H1 (cell line): ENCODE results near the gene ADAMTS17. TPM values are rescaled to one million over a fixed set of nuclear protein-coding genes. Genes with fewer than 3 reads are reported as not detected.

Experiments
- CHD1 ChIP-seq: IDR thresholded peaks from 2 replicates; pipeline ENCODE4 v1.6.1; 2012; ENCODE audit warnings: low read depth, low read length, improper control_type of control experiment
- EP300 ChIP-seq, 2 experiments: IDR thresholded peaks; 1 replicate in 1 of 2; 2 replicates in 1 of 2; pipeline ENCODE4 v1.6.1; 2011 to 2012; ENCODE audit warnings: low read depth in 2 of 2, low read length in 2 of 2, mild to moderate bottlenecking in 2 of 2, borderline replicate concordance in 1 of 2, inconsistent platforms in 1 of 2, moderate library complexity in 1 of 2
- GABPA ChIP-seq: IDR thresholded peaks from 2 replicates; pipeline ENCODE4 v1.6.1; 2011; ENCODE audit warnings: mild to moderate bottlenecking, low read length, moderate library complexity, borderline replicate concordance; ENCODE audit not compliant: insufficient read depth
- KDM1A ChIP-seq: fragments of 200-600, 300-600 bp; sonication (generic); IDR thresholded peaks from 2 replicates; pipeline ENCODE4 v1.7.1; 2016; ENCODE audit warnings: mild to moderate bottlenecking, low read length, borderline replicate concordance
- MAFK ChIP-seq: IDR thresholded peaks from 2 replicates; pipeline ENCODE4 v1.6.1; 2012; ENCODE audit warnings: low read depth, mild to moderate bottlenecking, improper control_type of control experiment, low read length
- POLR2A ChIP-seq, 2 experiments: IDR thresholded peaks; 1 replicate in 1 of 2; 2 replicates in 1 of 2; pipeline ENCODE4 v1.6.1; 2011; ENCODE audit warnings: low read depth in 2 of 2, low read length in 2 of 2, mild to moderate bottlenecking in 2 of 2; ENCODE audit errors: control extremely low read depth in 1 of 2
- SUZ12 ChIP-seq: fragments of 200-600 bp; sonication (generic); IDR thresholded peaks from 2 replicates; pipeline ENCODE4 v1.6.1; 2012; ENCODE audit warnings: mild to moderate bottlenecking, inconsistent platforms, low read length, moderate library complexity, mixed read lengths
- YY1 ChIP-seq: IDR thresholded peaks from 2 replicates; pipeline ENCODE4 v1.6.1; 2011; ENCODE audit warnings: low read depth, mild to moderate bottlenecking, low read length
- polyA plus RNA-seq, 7 experiments: library from polyadenylated mRNA; depleted of rRNA in 3 of 7; stranded (reverse) in 5 of 7; unstranded in 2 of 7; fragments of >200 nt in 5 of 7; fragments of 200-250 nt in 2 of 7; gene quantifications; 1 replicate in 5 of 7; 2 replicates in 1 of 7; 4 replicates in 1 of 7; pipeline versions ENCODE4 v1.2.1 to v1.2.3, GENCODE V29; 2011 to 2013; ENCODE audit warnings: missing spikeins in 2 of 7, mixed read lengths in 2 of 7
- total RNA-seq: library from RNA; stranded (reverse); fragmentation: NEBNext Ultra II Directional; extraction: Animal tissue kit (Norgen Biotek cat#: 25700); gene quantifications from 2 replicates; pipeline ENCODE4 v1.2.1, GENCODE V29; 2021
- TF ChIP-seq, protein P1 (sequence below): fragments of 300-600 bp; sonication (generic); IDR thresholded peaks from 2 replicates; pipeline ENCODE4 v1.7.1; 2012; ENCODE audit warnings: low read length, moderate library complexity, mild to moderate bottlenecking, inconsistent platforms; ENCODE audit not compliant: insufficient replicate concordance

The ADAMTS17 gene
- total and polyA plus RNA-seq, 2 of the 8 experiments (the other 6 are each of a cell fraction or from before 2014, with no cell fraction given), result 0.51 to 1.7 TPM

DNA sequence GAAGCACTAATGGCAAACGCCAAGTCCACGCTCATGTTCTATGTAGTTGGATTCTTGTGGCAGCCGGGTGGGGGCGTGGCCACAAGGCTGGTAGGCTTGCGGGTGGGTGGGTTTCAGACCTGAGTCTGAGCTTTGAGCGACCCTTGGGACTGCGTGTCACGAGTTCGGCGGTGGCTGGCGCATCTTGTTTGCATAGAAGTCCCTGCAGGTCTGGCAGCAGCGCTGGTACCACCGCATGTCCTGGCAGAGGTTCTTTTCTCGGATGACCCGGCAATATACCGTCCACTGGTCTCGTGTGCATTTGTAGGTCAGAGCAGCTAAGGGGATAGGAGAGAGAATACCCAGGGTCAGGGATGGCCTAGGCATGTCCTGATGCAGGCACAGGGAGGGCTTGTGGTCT is 367.5 kb downstream of the ADAMTS17 start (continued):
- TF ChIP-seq, protein P1, sequence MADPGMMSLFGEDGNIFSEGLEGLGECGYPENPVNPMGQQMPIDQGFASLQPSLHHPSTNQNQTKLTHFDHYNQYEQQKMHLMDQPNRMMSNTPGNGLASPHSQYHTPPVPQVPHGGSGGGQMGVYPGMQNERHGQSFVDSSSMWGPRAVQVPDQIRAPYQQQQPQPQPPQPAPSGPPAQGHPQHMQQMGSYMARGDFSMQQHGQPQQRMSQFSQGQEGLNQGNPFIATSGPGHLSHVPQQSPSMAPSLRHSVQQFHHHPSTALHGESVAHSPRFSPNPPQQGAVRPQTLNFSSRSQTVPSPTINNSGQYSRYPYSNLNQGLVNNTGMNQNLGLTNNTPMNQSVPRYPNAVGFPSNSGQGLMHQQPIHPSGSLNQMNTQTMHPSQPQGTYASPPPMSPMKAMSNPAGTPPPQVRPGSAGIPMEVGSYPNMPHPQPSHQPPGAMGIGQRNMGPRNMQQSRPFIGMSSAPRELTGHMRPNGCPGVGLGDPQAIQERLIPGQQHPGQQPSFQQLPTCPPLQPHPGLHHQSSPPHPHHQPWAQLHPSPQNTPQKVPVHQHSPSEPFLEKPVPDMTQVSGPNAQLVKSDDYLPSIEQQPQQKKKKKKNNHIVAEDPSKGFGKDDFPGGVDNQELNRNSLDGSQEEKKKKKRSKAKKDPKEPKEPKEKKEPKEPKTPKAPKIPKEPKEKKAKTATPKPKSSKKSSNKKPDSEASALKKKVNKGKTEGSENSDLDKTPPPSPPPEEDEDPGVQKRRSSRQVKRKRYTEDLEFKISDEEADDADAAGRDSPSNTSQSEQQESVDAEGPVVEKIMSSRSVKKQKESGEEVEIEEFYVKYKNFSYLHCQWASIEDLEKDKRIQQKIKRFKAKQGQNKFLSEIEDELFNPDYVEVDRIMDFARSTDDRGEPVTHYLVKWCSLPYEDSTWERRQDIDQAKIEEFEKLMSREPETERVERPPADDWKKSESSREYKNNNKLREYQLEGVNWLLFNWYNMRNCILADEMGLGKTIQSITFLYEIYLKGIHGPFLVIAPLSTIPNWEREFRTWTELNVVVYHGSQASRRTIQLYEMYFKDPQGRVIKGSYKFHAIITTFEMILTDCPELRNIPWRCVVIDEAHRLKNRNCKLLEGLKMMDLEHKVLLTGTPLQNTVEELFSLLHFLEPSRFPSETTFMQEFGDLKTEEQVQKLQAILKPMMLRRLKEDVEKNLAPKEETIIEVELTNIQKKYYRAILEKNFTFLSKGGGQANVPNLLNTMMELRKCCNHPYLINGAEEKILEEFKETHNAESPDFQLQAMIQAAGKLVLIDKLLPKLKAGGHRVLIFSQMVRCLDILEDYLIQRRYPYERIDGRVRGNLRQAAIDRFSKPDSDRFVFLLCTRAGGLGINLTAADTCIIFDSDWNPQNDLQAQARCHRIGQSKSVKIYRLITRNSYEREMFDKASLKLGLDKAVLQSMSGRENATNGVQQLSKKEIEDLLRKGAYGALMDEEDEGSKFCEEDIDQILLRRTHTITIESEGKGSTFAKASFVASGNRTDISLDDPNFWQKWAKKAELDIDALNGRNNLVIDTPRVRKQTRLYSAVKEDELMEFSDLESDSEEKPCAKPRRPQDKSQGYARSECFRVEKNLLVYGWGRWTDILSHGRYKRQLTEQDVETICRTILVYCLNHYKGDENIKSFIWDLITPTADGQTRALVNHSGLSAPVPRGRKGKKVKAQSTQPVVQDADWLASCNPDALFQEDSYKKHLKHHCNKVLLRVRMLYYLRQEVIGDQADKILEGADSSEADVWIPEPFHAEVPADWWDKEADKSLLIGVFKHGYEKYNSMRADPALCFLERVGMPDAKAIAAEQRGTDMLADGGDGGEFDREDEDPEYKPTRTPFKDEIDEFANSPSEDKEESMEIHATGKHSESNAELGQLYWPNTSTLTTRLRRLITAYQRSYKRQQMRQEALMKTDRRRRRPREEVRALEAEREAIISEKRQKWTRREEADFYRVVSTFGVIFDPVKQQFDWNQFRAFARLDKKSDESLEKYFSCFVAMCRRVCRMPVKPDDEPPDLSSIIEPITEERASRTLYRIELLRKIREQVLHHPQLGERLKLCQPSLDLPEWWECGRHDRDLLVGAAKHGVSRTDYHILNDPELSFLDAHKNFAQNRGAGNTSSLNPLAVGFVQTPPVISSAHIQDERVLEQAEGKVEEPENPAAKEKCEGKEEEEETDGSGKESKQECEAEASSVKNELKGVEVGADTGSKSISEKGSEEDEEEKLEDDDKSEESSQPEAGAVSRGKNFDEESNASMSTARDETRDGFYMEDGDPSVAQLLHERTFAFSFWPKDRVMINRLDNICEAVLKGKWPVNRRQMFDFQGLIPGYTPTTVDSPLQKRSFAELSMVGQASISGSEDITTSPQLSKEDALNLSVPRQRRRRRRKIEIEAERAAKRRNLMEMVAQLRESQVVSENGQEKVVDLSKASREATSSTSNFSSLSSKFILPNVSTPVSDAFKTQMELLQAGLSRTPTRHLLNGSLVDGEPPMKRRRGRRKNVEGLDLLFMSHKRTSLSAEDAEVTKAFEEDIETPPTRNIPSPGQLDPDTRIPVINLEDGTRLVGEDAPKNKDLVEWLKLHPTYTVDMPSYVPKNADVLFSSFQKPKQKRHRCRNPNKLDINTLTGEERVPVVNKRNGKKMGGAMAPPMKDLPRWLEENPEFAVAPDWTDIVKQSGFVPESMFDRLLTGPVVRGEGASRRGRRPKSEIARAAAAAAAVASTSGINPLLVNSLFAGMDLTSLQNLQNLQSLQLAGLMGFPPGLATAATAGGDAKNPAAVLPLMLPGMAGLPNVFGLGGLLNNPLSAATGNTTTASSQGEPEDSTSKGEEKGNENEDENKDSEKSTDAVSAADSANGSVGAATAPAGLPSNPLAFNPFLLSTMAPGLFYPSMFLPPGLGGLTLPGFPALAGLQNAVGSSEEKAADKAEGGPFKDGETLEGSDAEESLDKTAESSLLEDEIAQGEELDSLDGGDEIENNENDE, result no peak
- TF ChIP-seq SUZ12, result no peak
- no peak for TF ChIP-seq GABPA
- no peak for TF ChIP-seq POLR2A (IDR thresholded peaks at IDR 0.05; ENCODE audit: control extremely low read depth in 1 of 2, low read depth in 2 of 2, low read length in 2 of 2)
- TF ChIP-seq EP300 (IDR thresholded peaks at IDR 0.05; ENCODE audit: borderline replicate concordance in 1 of 2, low read depth in 2 of 2, low read length in 2 of 2), result no peak
- no peak for TF ChIP-seq CHD1
- TF ChIP-seq KDM1A, result no peak
- TF ChIP-seq YY1, result no peak
- TF ChIP-seq MAFK, result no peak
